SK-N-SH treated with all-trans-retinoic acid at 6 μM for 48 hours (cell line): ENCODE measurements around the gene SPIRE2.

ENCODE experiments used
- ARNTL ChIP-seq: fragments of 450-650 bp; formaldehyde crosslinking; IDR thresholded peaks from 2 replicates; pipeline ENCODE4 v1.5.0; 2020; ENCODE audit warnings: low read depth, mild to moderate bottlenecking, moderate library complexity, borderline replicate concordance
- GLIS3 ChIP-seq: fragments of 250-450 bp; sonication (Bioruptor Pico); IDR thresholded peaks from 2 replicates; pipeline ENCODE4 v1.5.0; 2020; ENCODE audit warnings: mild to moderate bottlenecking, moderate library complexity
- PPARA ChIP-seq: fragments of 250-450 bp; sonication (Bioruptor Pico); IDR thresholded peaks from 2 replicates; pipeline ENCODE4 v1.5.0; 2020; ENCODE audit warnings: mild to moderate bottlenecking, borderline replicate concordance
- RARB ChIP-seq: fragments of 250-450 bp; sonication (Bioruptor Pico); IDR thresholded peaks from 2 replicates; pipeline ENCODE4 v1.8.0; 2021; ENCODE audit warnings: mild to moderate bottlenecking, moderate library complexity
- ZC3H10 ChIP-seq: fragments of 250-450 bp; sonication (Bioruptor Pico); IDR thresholded peaks from 2 replicates; pipeline ENCODE4 v1.5.1; 2021; ENCODE audit warnings: mild to moderate bottlenecking, moderate library complexity
- ZFP3 ChIP-seq: fragments of 250-450 bp; sonication (Bioruptor Pico); IDR thresholded peaks from 2 replicates; pipeline ENCODE4 v1.5.0; 2020; ENCODE audit warnings: mild to moderate bottlenecking, moderate library complexity
- ZNF70 ChIP-seq: fragments of 450-650 bp; formaldehyde crosslinking; IDR thresholded peaks from 2 replicates; pipeline ENCODE4 v1.5.0; 2020; ENCODE audit warnings: mild to moderate bottlenecking, moderate library complexity
- TF ChIP-seq, protein P1 (sequence below): fragments of 250-450 bp; sonication (Bioruptor Pico); IDR thresholded peaks from 2 replicates; pipeline ENCODE4 v1.5.1; 2021; ENCODE audit warnings: mild to moderate bottlenecking, moderate library complexity
- TF ChIP-seq, protein P2 (sequence below): fragments of 250-450 bp; sonication (Bioruptor Pico); IDR thresholded peaks from 2 replicates; pipeline ENCODE4 v1.8.0; 2020; ENCODE audit warnings: mild to moderate bottlenecking, moderate library complexity, borderline replicate concordance
- TF ChIP-seq, protein P3 (sequence below): fragments of 250-450 bp; sonication (Bioruptor Pico); IDR thresholded peaks from 2 replicates; pipeline ENCODE4 v1.5.0; 2020; ENCODE audit warnings: mild to moderate bottlenecking, moderate library complexity

DNA sequence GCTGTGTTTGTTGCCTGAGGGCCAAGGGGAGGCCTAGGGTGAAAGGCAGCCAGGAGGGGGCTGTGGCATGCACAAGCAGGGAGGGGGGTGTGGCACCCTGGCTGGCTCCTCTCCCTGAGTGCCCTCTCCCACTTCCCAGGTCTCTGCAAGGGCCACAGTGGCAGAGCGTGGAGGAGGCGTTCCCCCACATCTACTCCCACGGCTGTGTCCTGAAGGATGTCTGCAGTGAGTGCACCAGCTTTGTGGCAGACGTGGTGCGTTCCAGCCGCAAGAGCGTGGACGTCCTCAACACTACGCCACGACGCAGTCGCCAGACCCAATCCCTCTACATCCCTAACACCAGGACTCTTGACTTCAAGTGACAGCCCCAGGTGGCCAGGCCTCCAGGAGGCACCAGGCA is 41.6 kb downstream of the SPIRE2 start:
- no peak for TF ChIP-seq GLIS3 (CRISPR knock-in tag)
- TF ChIP-seq ZC3H10, result no peak
- TF ChIP-seq ZNF70 (CRISPR knock-in tag), result no peak
- no peak for TF ChIP-seq ZFP3
- TF ChIP-seq, protein P1, sequence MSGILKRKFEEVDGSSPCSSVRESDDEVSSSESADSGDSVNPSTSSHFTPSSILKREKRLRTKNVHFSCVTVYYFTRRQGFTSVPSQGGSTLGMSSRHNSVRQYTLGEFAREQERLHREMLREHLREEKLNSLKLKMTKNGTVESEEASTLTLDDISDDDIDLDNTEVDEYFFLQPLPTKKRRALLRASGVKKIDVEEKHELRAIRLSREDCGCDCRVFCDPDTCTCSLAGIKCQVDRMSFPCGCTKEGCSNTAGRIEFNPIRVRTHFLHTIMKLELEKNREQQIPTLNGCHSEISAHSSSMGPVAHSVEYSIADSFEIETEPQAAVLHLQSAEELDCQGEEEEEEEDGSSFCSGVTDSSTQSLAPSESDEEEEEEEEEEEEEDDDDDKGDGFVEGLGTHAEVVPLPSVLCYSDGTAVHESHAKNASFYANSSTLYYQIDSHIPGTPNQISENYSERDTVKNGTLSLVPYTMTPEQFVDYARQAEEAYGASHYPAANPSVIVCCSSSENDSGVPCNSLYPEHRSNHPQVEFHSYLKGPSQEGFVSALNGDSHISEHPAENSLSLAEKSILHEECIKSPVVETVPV (CRISPR knock-in tag), result no peak
- no peak for TF ChIP-seq ARNTL
- TF ChIP-seq PPARA (CRISPR knock-in tag), result no peak
- TF ChIP-seq, protein P2, sequence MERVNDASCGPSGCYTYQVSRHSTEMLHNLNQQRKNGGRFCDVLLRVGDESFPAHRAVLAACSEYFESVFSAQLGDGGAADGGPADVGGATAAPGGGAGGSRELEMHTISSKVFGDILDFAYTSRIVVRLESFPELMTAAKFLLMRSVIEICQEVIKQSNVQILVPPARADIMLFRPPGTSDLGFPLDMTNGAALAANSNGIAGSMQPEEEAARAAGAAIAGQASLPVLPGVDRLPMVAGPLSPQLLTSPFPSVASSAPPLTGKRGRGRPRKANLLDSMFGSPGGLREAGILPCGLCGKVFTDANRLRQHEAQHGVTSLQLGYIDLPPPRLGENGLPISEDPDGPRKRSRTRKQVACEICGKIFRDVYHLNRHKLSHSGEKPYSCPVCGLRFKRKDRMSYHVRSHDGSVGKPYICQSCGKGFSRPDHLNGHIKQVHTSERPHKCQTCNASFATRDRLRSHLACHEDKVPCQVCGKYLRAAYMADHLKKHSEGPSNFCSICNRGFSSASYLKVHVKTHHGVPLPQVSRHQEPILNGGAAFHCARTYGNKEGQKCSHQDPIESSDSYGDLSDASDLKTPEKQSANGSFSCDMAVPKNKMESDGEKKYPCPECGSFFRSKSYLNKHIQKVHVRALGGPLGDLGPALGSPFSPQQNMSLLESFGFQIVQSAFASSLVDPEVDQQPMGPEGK (CRISPR knock-in tag), result no peak
- TF ChIP-seq, protein P3, sequence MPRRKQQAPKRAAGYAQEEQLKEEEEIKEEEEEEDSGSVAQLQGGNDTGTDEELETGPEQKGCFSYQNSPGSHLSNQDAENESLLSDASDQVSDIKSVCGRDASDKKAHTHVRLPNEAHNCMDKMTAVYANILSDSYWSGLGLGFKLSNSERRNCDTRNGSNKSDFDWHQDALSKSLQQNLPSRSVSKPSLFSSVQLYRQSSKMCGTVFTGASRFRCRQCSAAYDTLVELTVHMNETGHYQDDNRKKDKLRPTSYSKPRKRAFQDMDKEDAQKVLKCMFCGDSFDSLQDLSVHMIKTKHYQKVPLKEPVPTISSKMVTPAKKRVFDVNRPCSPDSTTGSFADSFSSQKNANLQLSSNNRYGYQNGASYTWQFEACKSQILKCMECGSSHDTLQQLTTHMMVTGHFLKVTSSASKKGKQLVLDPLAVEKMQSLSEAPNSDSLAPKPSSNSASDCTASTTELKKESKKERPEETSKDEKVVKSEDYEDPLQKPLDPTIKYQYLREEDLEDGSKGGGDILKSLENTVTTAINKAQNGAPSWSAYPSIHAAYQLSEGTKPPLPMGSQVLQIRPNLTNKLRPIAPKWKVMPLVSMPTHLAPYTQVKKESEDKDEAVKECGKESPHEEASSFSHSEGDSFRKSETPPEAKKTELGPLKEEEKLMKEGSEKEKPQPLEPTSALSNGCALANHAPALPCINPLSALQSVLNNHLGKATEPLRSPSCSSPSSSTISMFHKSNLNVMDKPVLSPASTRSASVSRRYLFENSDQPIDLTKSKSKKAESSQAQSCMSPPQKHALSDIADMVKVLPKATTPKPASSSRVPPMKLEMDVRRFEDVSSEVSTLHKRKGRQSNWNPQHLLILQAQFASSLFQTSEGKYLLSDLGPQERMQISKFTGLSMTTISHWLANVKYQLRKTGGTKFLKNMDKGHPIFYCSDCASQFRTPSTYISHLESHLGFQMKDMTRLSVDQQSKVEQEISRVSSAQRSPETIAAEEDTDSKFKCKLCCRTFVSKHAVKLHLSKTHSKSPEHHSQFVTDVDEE (CRISPR knock-in tag), result no peak
- no peak for TF ChIP-seq RARB (CRISPR knock-in tag)
